MM.1S (cell line): Measurements from ENCODE around the gene CLK1.
"Not testable (repeated sequence)": the region's sequence is repeated elsewhere in the genome, so short reads cannot be mapped to it uniquely, and the experiment has no call there.

ENCODE experiments used
- DNase-seq: peaks from one replicate; pipeline ENCODE4 v3.0.0-alpha.2; 2015
- H2AFZ ChIP-seq: fragments of 300-600 bp; sonication (generic); 2 replicates; pipeline ENCODE4 v1.6.0; 2016; ENCODE audit warnings: antibody characterized with exemption, low read length
- H3F3A ChIP-seq: fragments of 300-600 bp; sonication (generic); 2 replicates; pipeline ENCODE4 v1.6.1; 2016; ENCODE audit warnings: mild to moderate bottlenecking, antibody characterized with exemption, low read length, moderate library complexity, mixed read lengths; ENCODE audit not compliant: insufficient read depth
- H3K27ac ChIP-seq: fragments of 300-600 bp; sonication (generic); 2 replicates; pipeline ENCODE4 v1.5.1; 2016; ENCODE audit warnings: mild to moderate bottlenecking, low read length
- H3K27me3 ChIP-seq: fragments of 300-600 bp; sonication (generic); replicated peaks from 2 replicates; pipeline ENCODE4 v1.6.0; 2016; ENCODE audit warnings: low read length; ENCODE audit not compliant: insufficient read depth
- H3K36me3 ChIP-seq: fragments of 300-600 bp; sonication (generic); replicated peaks from 2 replicates; pipeline ENCODE4 v1.6.1; 2016; ENCODE audit warnings: mild to moderate bottlenecking, low read length, mixed read lengths; ENCODE audit not compliant: insufficient read depth
- H3K4me1 ChIP-seq: fragments of 300-600 bp; sonication (generic); 2 replicates; pipeline ENCODE4 v1.6.1; 2016; ENCODE audit warnings: low read length, mixed read lengths
- H3K4me2 ChIP-seq: fragments of 300-600 bp; sonication (generic); 2 replicates; pipeline ENCODE4 v1.6.0; 2016; ENCODE audit warnings: low read depth, low read length
- H3K4me3 ChIP-seq: fragments of 300-600 bp; sonication (generic); 2 replicates; pipeline ENCODE4 v1.5.1; 2016; ENCODE audit warnings: low read length, mixed read lengths
- H3K79me2 ChIP-seq: fragments of 300-600 bp; sonication (generic); 2 replicates; pipeline ENCODE4 v1.6.1; 2016; ENCODE audit warnings: mixed run types, low read length, mixed read lengths
- H3K9ac ChIP-seq: fragments of 300-600 bp; sonication (generic); 2 replicates; pipeline ENCODE4 v1.6.1; 2016; ENCODE audit warnings: low read length, mixed read lengths
- H3K9me2 ChIP-seq: fragments of 300-600 bp; sonication (generic); replicated peaks from 2 replicates; pipeline ENCODE4 v1.6.1; 2016; ENCODE audit warnings: mild to moderate bottlenecking, low read length, mixed read lengths; ENCODE audit not compliant: insufficient read depth
- H3K9me3 ChIP-seq: fragments of 300-600 bp; sonication (generic); replicated peaks from 2 replicates; pipeline ENCODE4 v1.6.1; 2016; ENCODE audit warnings: mild to moderate bottlenecking, low read length, mixed read lengths; ENCODE audit not compliant: insufficient read depth
- H4K20me1 ChIP-seq: fragments of 300-600 bp; sonication (generic); 2 replicates; pipeline ENCODE4 v1.6.1; 2016; ENCODE audit warnings: mild to moderate bottlenecking, low read length, moderate library complexity, mixed read lengths; ENCODE audit not compliant: insufficient read depth
- CTCF ChIP-seq: fragments of 300-600 bp; sonication (generic); IDR thresholded peaks from 2 replicates; pipeline ENCODE4 v1.5.1; 2016; ENCODE audit warnings: antibody characterized with exemption, low read length, mixed read lengths
- EZH2 ChIP-seq: fragments of 300-600 bp; sonication (generic); optimal IDR thresholded peaks from 2 replicates; pipeline ENCODE3; 2017; ENCODE audit warnings: low read depth, mild to moderate bottlenecking, antibody characterized with exemption, low read length, mixed read lengths
- EZH2phosphoT487 ChIP-seq: fragments of 300-600 bp; sonication (generic); IDR thresholded peaks from 2 replicates; pipeline ENCODE4 v1.6.1; 2018; ENCODE audit warnings: antibody characterized with exemption, low read length

CLK1 gene

DNA sequence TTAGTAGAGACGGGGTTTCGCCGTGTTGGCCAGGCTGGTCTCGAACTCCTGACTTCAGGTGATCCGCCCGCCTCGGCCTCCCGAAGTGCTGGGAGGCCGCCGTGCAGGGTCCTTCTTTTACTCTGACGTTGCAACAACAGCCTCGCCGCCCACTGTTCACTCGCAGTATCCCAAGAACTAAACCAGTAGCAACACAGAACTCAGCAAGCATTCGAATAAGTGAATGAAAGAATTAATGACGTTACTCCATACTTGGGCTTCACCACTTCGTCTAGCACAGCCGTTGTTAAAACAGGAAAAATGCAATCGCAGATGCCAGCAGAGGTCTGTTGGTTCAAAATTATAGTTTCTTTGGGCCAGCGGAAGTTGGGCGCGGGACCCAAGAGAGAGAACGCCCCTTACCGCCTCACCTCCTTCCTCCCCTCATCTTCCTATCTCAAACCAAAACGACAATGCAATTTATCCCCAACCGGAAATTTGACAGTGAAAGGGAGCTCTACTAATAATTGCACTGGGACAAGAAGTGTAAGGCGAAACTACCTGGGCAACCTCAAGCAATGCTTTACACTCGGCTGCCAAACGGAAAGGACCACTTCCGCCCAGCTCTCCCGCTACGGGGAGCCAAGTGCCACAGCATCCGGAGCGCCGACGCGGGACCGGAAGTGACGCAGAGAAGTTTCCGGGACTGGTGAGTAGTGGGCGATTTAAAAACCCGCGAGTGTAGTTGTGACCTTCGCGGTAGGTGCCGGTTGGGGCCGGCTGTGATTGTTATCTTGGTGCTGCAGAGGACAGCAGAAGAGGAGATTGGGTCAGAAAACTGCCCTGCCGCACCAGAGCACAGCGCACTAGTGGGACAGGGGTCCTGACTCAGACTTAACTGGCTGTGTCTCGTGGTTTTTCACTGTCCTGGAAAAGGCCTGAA lies 24.5 kb upstream of the CLK1 start, which contains the start of the genes NIF3L1 and PPIL3:
NIF3L1 (plus strand) TSS at position 668 of the 922 bp plus-strand sequence. CDS start 2,573 bp downstream, outside the sequence.
PPIL3 (minus strand) TSS at position 374 of the 922 bp plus-strand sequence. CDS start 1,462 bp downstream, outside the sequence.
- no peaks in the 10 kb centered on the region for H3K36me3 ChIP-seq
- no peaks in the 10 kb centered on the region for H3K27me3 ChIP-seq
- H3K4me3 ChIP-seq = peak within 1 kb of the TSS; percentile 76
- peak within 1 kb of the TSS; percentile 92 for H3K4me2 ChIP-seq
- H2AFZ ChIP-seq = peak within 1 kb of the TSS; percentile 68
- peaks cover 25% of the 10 kb centered on the region for H3F3A ChIP-seq
- peak; percentile 99 for DNase-seq
- TF ChIP-seq EZH2phosphoT487 = no peak
- TF ChIP-seq CTCF = no peak; the same call in 1 of the 2 replicates
- TF ChIP-seq EZH2 = no peak
- peaks cover 5% of the 10 kb centered on the region for H3K4me1 ChIP-seq
- no peaks in the 10 kb centered on the region for H3K9me2 ChIP-seq
- peak within 1 kb of the TSS; percentile 87 for H3K9ac ChIP-seq
- peak within 1 kb of the TSS; percentile 89 for H3K27ac ChIP-seq
- no peaks in the 10 kb centered on the region for H3K9me3 ChIP-seq
- no peaks in the 10 kb centered on the region for H4K20me1 ChIP-seq
- H3K79me2 ChIP-seq = peaks cover 45% of the 10 kb centered on the region

- H3K36me3 ChIP-seq, H3K9me2 ChIP-seq, H3K4me3 ChIP-seq, H3K79me2 ChIP-seq, H3K9ac ChIP-seq, H3K4me2 ChIP-seq, DNase-seq, H3K27me3 ChIP-seq, H2AFZ ChIP-seq, H3K27ac ChIP-seq, H4K20me1 ChIP-seq, H3K4me1 ChIP-seq, H3F3A ChIP-seq, H3K9me3 ChIP-seq: not testable (repeated sequence)
These were observed 17.3 kb upstream of the CLK1 start for GRCh38 chr2:200881715-200882249.

- no peak for TF ChIP-seq CTCF
- TF ChIP-seq EZH2phosphoT487 = no peak
- no peak for TF ChIP-seq EZH2
- no peak overlapping the region for H2AFZ ChIP-seq
- no peak overlapping the region for H3K9ac ChIP-seq
- H3K9me2 ChIP-seq = no peaks in the 10 kb centered on the region
- H3F3A ChIP-seq = no peaks in the 10 kb centered on the region
- H3K4me2 ChIP-seq = no peak overlapping the region
- no peaks in the 10 kb centered on the region for H3K79me2 ChIP-seq
- H3K4me3 ChIP-seq = no peak overlapping the region
- no peaks in the 10 kb centered on the region for H3K9me3 ChIP-seq
- no peaks in the 10 kb centered on the region for H3K4me1 ChIP-seq
- H3K36me3 ChIP-seq = no peaks in the 10 kb centered on the region
- H3K27ac ChIP-seq = no peak overlapping the region
- no peaks in the 10 kb centered on the region for H3K27me3 ChIP-seq
- DNase-seq = no peak
- H4K20me1 ChIP-seq = no peaks in the 10 kb centered on the region
These were observed 13.9 kb upstream of the CLK1 start for GRCh38 chr2:200878289-200878880.
